RWPE1 (cell line): Measurements from ENCODE around the gene FAHD2A.

Experiments used
- CTCF ChIA-PET: fragments of 350-600 bp; sonication (Branson Sonifier 250); formaldehyde crosslinking; extraction: SDS; loops from one replicate; lab custom pipeline; 2021; lab: Yijun Ruan, JAX
- POLR2A ChIA-PET: fragments of 400-600 bp; formaldehyde crosslinking; extraction: SDS; loops from one replicate; lab custom pipeline; 2020; ENCODE audit warnings: antibody characterized with exemption; ENCODE audit not compliant: low non-redundant PET; lab: Yijun Ruan, JAX
- DNase-seq: peaks from one replicate; pipeline ENCODE4 v3.0.0; 2012; ENCODE audit warnings: low spot score
- H3K27ac ChIP-seq: fragments of 450-650 bp; 2 replicates; pipeline ENCODE4 v1.5.1; 2017
- TF ChIP-seq, protein P1 (sequence below): fragments of 450-650 bp; conservative IDR thresholded peaks from 2 replicates; pipeline ENCODE4 v1.5.1; 2017; ENCODE audit warnings: low read depth, mild to moderate bottlenecking

The FAHD2A gene

DNA sequence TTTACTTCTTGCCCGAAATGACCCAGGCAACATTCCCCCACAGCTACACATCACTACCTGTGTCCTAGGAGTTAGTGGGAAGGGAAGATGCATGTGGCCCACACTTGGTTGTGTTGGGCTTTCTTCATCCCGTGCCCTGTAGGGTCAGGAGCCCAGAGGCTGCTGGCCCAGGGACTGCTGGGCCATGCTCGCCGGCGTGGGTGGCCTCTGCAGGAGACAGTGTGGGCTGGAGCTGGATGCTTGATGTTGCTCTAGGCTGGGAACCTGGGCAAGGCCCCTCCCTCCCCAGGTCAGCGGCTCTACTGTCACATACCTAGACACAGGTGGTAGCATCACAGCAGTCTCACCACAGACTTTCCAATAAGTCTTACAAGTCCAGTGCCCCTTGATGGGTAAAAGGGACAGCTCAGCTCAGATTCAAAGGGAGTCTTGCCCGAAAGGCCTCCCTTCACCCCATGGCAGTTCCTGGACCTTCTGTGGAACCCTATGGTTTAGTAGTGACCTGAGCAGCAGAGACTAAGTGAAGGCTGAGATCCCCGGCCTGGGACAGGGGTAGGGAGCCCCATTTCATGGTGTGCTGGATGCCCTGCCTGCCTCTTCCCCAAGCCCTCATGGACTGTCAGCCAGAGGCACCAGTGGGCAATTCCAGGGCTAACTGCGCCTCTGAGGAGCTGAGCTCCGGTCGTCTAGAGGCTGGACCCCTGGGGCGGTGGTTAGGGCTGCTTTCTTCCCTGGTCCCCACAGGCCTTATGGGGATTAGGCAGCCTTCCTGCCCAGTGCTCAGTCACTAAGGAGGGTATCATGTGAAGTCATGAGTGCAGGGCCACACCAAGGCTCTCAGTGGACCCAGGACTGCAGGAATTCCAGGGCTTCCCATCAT lies 45.4 kb upstream of the FAHD2A start:
- no peak for DNase-seq
- TF ChIP-seq, protein P1, sequence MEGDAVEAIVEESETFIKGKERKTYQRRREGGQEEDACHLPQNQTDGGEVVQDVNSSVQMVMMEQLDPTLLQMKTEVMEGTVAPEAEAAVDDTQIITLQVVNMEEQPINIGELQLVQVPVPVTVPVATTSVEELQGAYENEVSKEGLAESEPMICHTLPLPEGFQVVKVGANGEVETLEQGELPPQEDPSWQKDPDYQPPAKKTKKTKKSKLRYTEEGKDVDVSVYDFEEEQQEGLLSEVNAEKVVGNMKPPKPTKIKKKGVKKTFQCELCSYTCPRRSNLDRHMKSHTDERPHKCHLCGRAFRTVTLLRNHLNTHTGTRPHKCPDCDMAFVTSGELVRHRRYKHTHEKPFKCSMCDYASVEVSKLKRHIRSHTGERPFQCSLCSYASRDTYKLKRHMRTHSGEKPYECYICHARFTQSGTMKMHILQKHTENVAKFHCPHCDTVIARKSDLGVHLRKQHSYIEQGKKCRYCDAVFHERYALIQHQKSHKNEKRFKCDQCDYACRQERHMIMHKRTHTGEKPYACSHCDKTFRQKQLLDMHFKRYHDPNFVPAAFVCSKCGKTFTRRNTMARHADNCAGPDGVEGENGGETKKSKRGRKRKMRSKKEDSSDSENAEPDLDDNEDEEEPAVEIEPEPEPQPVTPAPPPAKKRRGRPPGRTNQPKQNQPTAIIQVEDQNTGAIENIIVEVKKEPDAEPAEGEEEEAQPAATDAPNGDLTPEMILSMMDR = no peak
- ChIA-PET POLR2A (no interaction called here), CTCF (interaction anchor here (0.7 kb wide), 1 partner anchor 12 kb away, joined by 3 read pairs; no protein-coding TSS in a partner anchor)
- H3K27ac ChIP-seq = no peak overlapping the region

DNA sequence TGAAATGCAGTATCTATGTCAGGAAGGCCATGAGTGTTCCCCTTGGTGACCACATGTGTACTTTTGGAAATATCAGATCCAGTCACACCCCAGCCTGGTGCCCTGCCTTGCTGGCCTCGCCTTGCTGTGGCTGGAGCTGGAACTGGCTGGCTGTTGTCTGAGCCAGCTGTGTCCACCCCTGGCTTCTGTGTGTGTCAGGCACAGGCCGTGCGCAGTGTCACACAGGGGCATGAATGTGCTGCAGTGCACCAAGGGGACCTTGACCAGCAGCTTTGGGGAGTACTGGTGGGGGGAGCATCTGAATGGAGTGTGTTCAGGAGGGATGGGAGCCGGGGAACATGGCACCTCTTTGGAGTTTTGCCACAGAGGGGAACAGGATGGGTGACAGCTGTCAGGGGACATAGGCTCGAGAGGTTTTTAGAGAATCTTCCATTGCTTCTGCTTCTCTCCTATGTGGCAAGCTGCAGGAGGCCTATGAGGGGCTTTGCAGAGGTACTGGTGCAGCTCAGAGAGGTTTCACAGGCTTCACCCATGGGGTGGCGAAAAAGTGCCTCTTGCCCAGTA lies 44.7 kb upstream of the FAHD2A start:
- CTCF ChIA-PET = interaction anchor here (0.5 to 0.8 kb wide), 2 partner anchors 12 to 758 kb away, joined by 3 to 4 read pairs; no protein-coding TSS in a partner anchor

DNA sequence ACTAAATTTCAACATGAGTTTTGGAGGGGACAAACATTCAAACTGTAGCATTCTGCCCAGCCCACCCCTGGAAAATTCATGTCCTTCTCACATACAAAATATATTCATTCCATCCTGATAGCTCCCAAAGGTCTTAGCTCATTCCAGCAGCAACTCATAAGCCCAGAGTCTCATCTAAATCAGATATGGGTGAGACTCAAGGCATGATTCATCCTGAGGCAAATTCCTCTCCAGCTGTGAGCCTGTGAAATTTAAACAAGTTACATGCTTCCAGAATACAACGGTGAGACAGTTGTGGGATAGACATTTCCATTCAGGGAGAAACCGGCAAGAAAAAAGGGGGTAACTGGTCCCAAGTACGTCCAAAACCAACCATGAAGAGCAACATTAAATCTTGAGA lies 43.5 kb upstream of the FAHD2A start:
- CTCF ChIA-PET = no interaction called here
- DNase-seq = no peak
- POLR2A ChIA-PET = no interaction called here
- TF ChIP-seq, protein P1 = no peak
- no peak overlapping the region for H3K27ac ChIP-seq

More for the DNA sequence above, 44.7 kb upstream of the FAHD2A start:
- POLR2A ChIA-PET = no interaction called here
- TF ChIP-seq, protein P1 = no peak
- no peak for DNase-seq
- H3K27ac ChIP-seq = no peak overlapping the region

DNA sequence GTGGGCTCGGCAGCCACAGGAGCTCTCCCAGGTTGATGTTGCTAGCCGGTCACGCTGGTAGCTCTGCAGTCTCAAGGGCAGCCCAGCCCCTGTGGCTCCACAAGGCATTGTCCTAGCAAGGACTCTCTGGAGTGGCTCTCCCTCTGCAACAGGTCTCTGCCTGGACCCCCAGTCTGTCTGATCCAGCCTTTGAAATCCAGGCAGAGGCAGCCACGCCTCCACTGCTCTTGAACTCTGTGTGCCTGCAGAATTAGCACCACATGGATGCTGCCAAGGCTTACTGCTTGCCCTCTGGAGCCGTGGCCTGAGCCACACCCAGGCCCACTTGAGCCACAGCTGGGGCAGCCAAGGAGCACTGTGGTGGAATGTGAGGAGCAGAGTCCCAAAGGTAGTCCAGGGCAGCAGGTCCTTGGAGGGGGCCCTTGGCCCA lies 43.0 kb upstream of the FAHD2A start:
- DNase-seq = no peak
- CTCF ChIA-PET = no interaction called here
- H3K27ac ChIP-seq = no peak overlapping the region
- POLR2A ChIA-PET = no interaction called here
- TF ChIP-seq, protein P1 = no peak

DNA sequence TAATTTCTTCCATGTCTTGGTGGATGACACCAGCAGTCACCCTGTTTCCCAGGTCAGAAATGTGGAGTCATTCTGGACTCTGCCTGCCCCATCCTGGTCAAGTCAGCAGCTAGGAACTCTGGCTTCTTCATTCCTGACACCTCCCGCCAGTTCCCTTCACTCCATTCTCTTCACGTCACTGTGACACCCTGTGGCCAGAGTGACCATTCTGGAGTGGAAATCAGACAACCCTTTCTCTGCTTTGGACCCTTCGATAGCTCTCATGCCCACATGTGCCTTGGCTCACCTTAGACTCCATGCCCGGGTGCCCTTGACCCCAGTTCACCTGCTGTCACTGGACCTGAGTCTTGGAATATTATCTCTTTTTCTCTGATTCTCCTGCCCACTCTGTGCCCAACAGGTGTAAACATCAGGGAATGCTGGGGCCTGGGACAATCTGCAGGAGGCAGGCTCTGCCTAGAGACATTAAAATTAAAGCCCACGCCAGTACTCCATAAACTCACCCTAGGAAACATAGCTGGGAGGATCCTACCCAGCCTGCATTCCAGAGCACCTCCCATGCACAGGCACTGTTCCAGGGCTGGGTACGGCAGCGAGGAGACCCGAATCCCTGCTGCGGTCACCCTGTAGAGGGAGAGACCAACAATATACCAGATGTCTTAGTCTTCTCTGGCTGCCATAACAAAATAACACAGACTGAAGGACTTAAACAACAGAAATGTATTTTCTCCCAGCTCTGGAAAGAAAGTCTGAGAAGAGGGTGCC lies 41.1 kb upstream of the FAHD2A start:
- ChIA-PET CTCF (no interaction called here), POLR2A (no interaction called here)
- DNase-seq = no peak
- no peak overlapping the region for H3K27ac ChIP-seq
- TF ChIP-seq, protein P1 = no peak

DNA sequence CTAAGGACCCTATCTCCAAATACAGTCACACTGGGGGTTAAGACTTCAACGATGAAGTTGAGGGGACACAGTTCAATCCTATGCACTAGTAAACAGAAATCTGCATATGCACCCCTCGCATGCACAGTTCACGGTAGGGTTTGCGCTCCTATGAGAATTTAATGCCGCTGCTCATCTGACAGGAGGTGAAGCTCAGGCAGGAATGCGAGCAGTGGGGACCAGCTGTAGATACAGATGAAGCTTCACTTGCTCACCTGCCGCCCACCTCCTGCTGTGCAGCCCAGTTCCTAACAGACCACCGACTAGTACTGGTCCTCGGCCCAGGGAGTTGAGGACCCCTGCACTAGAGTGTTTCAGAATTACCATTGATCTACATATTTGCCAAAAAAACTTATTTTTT lies 40.0 kb upstream of the FAHD2A start:
- TF ChIP-seq, protein P1 = no peak
- ChIA-PET CTCF (no interaction called here), POLR2A (no interaction called here)
- DNase-seq = no peak
- H3K27ac ChIP-seq = no peak overlapping the region
